ENCODE results near the gene GAREM2. TPM values are rescaled to one million over a fixed set of nuclear protein-coding genes. Genes with fewer than 3 reads are reported as not detected.
A peak's percentile ranks its signal among the peaks of the same experiment; 100 is the strongest.

GAREM2 gene
- total RNA-seq: 1.2 and 1.6 TPM in 2 replicates
- polyA plus RNA-seq: 0.84 and 2.8 TPM in 2 replicates

GRCh38 chr2:26172871-26173775 lies at the start of gene GAREM2:
Gene GAREM2 (plus strand): TSS chr2:26173088. CDS start chr2:26173221, 133 bp downstream.
- Histone ChIP-seq H3K36me3 (no peaks in the 10 kb centered on the region), H3K4me3 (peak within 1 kb of the TSS; percentile 35), H3K27me3 (peaks cover 47% of the 10 kb centered on the region), H3K4me1 (ENCODE audit: low read depth) (peaks cover 6% of the 10 kb centered on the region), H3K27ac (no peak within 1 kb of the TSS), H3K9me3 (ENCODE audit: low read depth) (no peaks in the 10 kb centered on the region)
- no peak for TF ChIP-seq CTCF (IDR thresholded peaks at IDR 0.05; ENCODE audit: low read depth, low read length)
- DNase-seq (ENCODE audit: low read depth in 1 of 2, low spot score in 1 of 2): peak in 1 of 2 donors; percentile 50

- Histone ChIP-seq H3K4me3 (no peak overlapping the region), H3K27ac (no peak overlapping the region), H3K4me1 (ENCODE audit: low read depth) (no peaks in the 10 kb centered on the region), H3K9me3 (ENCODE audit: low read depth) (no peaks in the 10 kb centered on the region), H3K27me3 (no peaks in the 10 kb centered on the region), H3K36me3 (peaks cover 3% of the 10 kb centered on the region)
- no peak for DNase-seq (ENCODE audit: low read depth in 1 of 2, low spot score in 1 of 2)
- no peak for TF ChIP-seq CTCF (IDR thresholded peaks at IDR 0.05; ENCODE audit: low read depth, low read length)
Observed at GRCh38 chr2:26123426-26123825, 49.5 kb upstream of the GAREM2 start.

- H3K27me3 ChIP-seq: no peaks in the 10 kb centered on the region
- H3K9me3 ChIP-seq (ENCODE audit: low read depth): no peaks in the 10 kb centered on the region
Observed at GRCh38 chr2:26126074-26126473, 46.8 kb upstream of the GAREM2 start.

GRCh38 chr2:26128176-26128575 lies 44.7 kb upstream of the GAREM2 start:
- H3K4me3 ChIP-seq: no peak overlapping the region
- no peak for TF ChIP-seq CTCF (IDR thresholded peaks at IDR 0.05; ENCODE audit: low read depth, low read length)
- H3K27me3 ChIP-seq: no peaks in the 10 kb centered on the region
- no peaks in the 10 kb centered on the region for H3K9me3 ChIP-seq (ENCODE audit: low read depth)
- H3K27ac ChIP-seq: no peak overlapping the region
- peaks cover 7% of the 10 kb centered on the region for H3K36me3 ChIP-seq
- DNase-seq (ENCODE audit: low read depth in 1 of 2, low spot score in 1 of 2): no peak
- no peaks in the 10 kb centered on the region for H3K4me1 ChIP-seq (ENCODE audit: low read depth)

More at GRCh38 chr2:26126074-26126473, 46.8 kb upstream of the GAREM2 start:
- H3K4me1 ChIP-seq (ENCODE audit: low read depth): no peaks in the 10 kb centered on the region
- peaks cover 7% of the 10 kb centered on the region for H3K36me3 ChIP-seq
- no peak for DNase-seq (ENCODE audit: low read depth in 1 of 2, low spot score in 1 of 2)
- no peak overlapping the region for H3K4me3 ChIP-seq
- H3K27ac ChIP-seq: no peak overlapping the region
- TF ChIP-seq CTCF (IDR thresholded peaks at IDR 0.05; ENCODE audit: low read depth, low read length): no peak

GRCh38 chr2:26130763-26131162 lies 42.1 kb upstream of the GAREM2 start:
- Histone ChIP-seq H3K4me1 (ENCODE audit: low read depth) (peaks cover 4% of the 10 kb centered on the region), H3K36me3 (peaks cover 7% of the 10 kb centered on the region), H3K4me3 (no peak overlapping the region), H3K27ac (no peak overlapping the region), H3K9me3 (ENCODE audit: low read depth) (no peaks in the 10 kb centered on the region), H3K27me3 (no peaks in the 10 kb centered on the region)
- TF ChIP-seq CTCF (IDR thresholded peaks at IDR 0.05; ENCODE audit: low read depth, low read length): no peak
- DNase-seq (ENCODE audit: low read depth in 1 of 2, low spot score in 1 of 2): no peak
